WTC11 (cell line): ENCODE data around the gene EPHB6.

Experiments used
- ATF3 ChIP-seq: sonication (generic); formaldehyde crosslinking; conservative IDR thresholded peaks from 2 replicates; pipeline ENCODE4 v1.8.1; 2022; ENCODE audit warnings: mild to moderate bottlenecking, missing genetic modification reagents
- ATF6 ChIP-seq: sonication (generic); formaldehyde crosslinking; IDR thresholded peaks from 2 replicates; pipeline ENCODE4 v1.8.1; 2023; ENCODE audit warnings: mild to moderate bottlenecking, missing genetic modification reagents
- CBFB ChIP-seq: sonication (generic); formaldehyde crosslinking; IDR thresholded peaks from 2 replicates; pipeline ENCODE4 v1.8.1; 2022; ENCODE audit warnings: mild to moderate bottlenecking, low read depth, missing genetic modification reagents
- CTCF ChIP-seq: fragments of 200-600 bp; IDR thresholded peaks from 2 replicates; pipeline ENCODE4 v1.8.0; 2022; ENCODE audit warnings: antibody characterized with exemption
- E2F4 ChIP-seq: sonication (generic); formaldehyde crosslinking; IDR thresholded peaks from 2 replicates; pipeline ENCODE4 v1.8.1; 2022; ENCODE audit warnings: low read depth, mild to moderate bottlenecking, moderate library complexity, missing genetic modification reagents, borderline replicate concordance
- ERG ChIP-seq: fragments of 250-450 bp; sonication (Bioruptor Pico); IDR thresholded peaks from 2 replicates; pipeline ENCODE4 v1.8.0; 2021; ENCODE audit warnings: mild to moderate bottlenecking
- HMGA2 ChIP-seq: fragments of 250-450 bp; sonication (Bioruptor Pico); IDR thresholded peaks from 2 replicates; pipeline ENCODE4 v1.4.0; 2021; ENCODE audit warnings: mild to moderate bottlenecking, moderate library complexity
- KAT7 ChIP-seq: sonication (generic); formaldehyde crosslinking; IDR thresholded peaks from 2 replicates; pipeline ENCODE4 v1.8.1; 2023; ENCODE audit warnings: missing genetic modification reagents, mild to moderate bottlenecking, borderline replicate concordance
- MAX ChIP-seq: sonication (generic); formaldehyde crosslinking; IDR thresholded peaks from 2 replicates; pipeline ENCODE4 v1.8.0; 2022; ENCODE audit warnings: mild to moderate bottlenecking, missing genetic modification reagents
- NFE2L1 ChIP-seq: sonication (generic); formaldehyde crosslinking; IDR thresholded peaks from 2 replicates; pipeline ENCODE4 v1.8.1; 2023; ENCODE audit warnings: missing genetic modification reagents
- NR2C2 ChIP-seq: sonication (generic); formaldehyde crosslinking; IDR thresholded peaks from 2 replicates; pipeline ENCODE4 v1.8.0; 2022; ENCODE audit warnings: mild to moderate bottlenecking, missing genetic modification reagents
- TEAD4 ChIP-seq: sonication (generic); formaldehyde crosslinking; IDR thresholded peaks from 2 replicates; pipeline ENCODE4 v1.8.0; 2022; ENCODE audit warnings: mild to moderate bottlenecking, missing genetic modification reagents
- USF2 ChIP-seq: sonication (generic); formaldehyde crosslinking; IDR thresholded peaks from 2 replicates; pipeline ENCODE4 v1.8.1; 2023; ENCODE audit warnings: mild to moderate bottlenecking, missing genetic modification reagents, moderate library complexity
- ZNF281 ChIP-seq: sonication (generic); formaldehyde crosslinking; IDR thresholded peaks from 2 replicates; pipeline ENCODE4 v1.8.0; 2023; ENCODE audit warnings: mild to moderate bottlenecking, missing genetic modification reagents

- TF ChIP-seq KAT7 (CRISPR knock-in tag) (no peak), USF2 (CRISPR knock-in tag) (no peak), ERG (no peak), CBFB (CRISPR knock-in tag) (no peak), MAX (CRISPR knock-in tag) (no peak), CTCF (no peak), HMGA2 (no peak), ATF3 (CRISPR knock-in tag) (no peak), TEAD4 (no peak), E2F4 (CRISPR knock-in tag) (no peak), NR2C2 (CRISPR knock-in tag) (no peak), NFE2L1 (CRISPR knock-in tag) (no peak), ZNF281 (no peak), ATF6 (CRISPR knock-in tag) (no peak)
Observed at GRCh38 chr7:142905759-142906158, 50.9 kb downstream of the EPHB6 start.
